GM12801 (cell line): ENCODE data around the gene ATAD3B.

ENCODE experiments used
- TF ChIP-seq, protein P1 (sequence below): IDR thresholded peaks from one replicate; pipeline ENCODE4 v1.5.1; 2011; ENCODE audit warnings: control low read depth; ENCODE audit not compliant: insufficient read length; ENCODE audit errors: extremely low read depth

The ATAD3B gene

DNA sequence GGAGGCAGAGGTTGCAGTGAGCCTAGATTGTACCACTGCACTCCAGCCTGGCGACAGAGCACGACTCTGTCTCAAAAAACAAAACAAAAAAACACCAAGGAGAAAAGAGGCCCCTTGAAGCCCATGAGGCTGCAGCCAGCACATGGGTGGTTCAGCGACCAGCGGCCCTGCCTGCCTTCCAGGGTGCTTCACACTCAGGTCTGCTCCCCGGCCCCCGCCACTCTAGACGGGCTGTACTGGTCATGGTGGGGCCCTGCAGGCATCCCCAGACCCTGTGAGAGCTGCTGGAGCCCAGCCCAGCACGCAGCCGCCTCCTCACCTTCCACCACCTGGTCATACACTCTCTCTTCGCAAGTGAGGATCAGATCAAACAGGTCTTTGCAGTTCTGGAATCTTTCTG lies 73.0 kb downstream of the ATAD3B start:
- TF ChIP-seq, protein P1, sequence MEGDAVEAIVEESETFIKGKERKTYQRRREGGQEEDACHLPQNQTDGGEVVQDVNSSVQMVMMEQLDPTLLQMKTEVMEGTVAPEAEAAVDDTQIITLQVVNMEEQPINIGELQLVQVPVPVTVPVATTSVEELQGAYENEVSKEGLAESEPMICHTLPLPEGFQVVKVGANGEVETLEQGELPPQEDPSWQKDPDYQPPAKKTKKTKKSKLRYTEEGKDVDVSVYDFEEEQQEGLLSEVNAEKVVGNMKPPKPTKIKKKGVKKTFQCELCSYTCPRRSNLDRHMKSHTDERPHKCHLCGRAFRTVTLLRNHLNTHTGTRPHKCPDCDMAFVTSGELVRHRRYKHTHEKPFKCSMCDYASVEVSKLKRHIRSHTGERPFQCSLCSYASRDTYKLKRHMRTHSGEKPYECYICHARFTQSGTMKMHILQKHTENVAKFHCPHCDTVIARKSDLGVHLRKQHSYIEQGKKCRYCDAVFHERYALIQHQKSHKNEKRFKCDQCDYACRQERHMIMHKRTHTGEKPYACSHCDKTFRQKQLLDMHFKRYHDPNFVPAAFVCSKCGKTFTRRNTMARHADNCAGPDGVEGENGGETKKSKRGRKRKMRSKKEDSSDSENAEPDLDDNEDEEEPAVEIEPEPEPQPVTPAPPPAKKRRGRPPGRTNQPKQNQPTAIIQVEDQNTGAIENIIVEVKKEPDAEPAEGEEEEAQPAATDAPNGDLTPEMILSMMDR, result no peak
